ENCODE results near the gene PKD1L1. TPM values are rescaled to one million over a fixed set of nuclear protein-coding genes. Genes with fewer than 3 reads are reported as not detected.

Gene PKD1L1, protein sequence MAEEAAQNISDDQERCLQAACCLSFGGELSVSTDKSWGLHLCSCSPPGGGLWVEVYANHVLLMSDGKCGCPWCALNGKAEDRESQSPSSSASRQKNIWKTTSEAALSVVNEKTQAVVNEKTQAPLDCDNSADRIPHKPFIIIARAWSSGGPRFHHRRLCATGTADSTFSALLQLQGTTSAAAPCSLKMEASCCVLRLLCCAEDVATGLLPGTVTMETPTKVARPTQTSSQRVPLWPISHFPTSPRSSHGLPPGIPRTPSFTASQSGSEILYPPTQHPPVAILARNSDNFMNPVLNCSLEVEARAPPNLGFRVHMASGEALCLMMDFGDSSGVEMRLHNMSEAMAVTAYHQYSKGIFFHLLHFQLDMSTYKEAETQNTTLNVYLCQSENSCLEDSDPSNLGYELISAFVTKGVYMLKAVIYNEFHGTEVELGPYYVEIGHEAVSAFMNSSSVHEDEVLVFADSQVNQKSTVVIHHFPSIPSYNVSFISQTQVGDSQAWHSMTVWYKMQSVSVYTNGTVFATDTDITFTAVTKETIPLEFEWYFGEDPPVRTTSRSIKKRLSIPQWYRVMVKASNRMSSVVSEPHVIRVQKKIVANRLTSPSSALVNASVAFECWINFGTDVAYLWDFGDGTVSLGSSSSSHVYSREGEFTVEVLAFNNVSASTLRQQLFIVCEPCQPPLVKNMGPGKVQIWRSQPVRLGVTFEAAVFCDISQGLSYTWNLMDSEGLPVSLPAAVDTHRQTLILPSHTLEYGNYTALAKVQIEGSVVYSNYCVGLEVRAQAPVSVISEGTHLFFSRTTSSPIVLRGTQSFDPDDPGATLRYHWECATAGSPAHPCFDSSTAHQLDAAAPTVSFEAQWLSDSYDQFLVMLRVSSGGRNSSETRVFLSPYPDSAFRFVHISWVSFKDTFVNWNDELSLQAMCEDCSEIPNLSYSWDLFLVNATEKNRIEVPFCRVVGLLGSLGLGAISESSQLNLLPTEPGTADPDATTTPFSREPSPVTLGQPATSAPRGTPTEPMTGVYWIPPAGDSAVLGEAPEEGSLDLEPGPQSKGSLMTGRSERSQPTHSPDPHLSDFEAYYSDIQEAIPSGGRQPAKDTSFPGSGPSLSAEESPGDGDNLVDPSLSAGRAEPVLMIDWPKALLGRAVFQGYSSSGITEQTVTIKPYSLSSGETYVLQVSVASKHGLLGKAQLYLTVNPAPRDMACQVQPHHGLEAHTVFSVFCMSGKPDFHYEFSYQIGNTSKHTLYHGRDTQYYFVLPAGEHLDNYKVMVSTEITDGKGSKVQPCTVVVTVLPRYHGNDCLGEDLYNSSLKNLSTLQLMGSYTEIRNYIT (N-terminal part only)
- 0.16 TPM in 1 of 2 replicates, not detected in the other for total RNA-seq

GRCh38 chr7:47948141-47948790, at the start of gene PKD1L1:
Gene PKD1L1 (minus strand): TSS chr7:47948466. CDS start chr7:47948440, 26 bp downstream.

GRCh38 chr7:47979145-47979831, 31.0 kb upstream of the PKD1L1 start, which contains the start of gene HUS1:
Gene HUS1 (minus strand): TSS chr7:47979615. CDS start chr7:47979519, 96 bp downstream.

Other genes starting within 250 kb of the PKD1L1 start
- gene HUS1, start 31.1 kb upstream of the PKD1L1 start, total RNA-seq = 12.1 and 13.1 TPM in 2 replicates
- gene SUN3, start 80.6 kb upstream of the PKD1L1 start, total RNA-seq = not detected in 2 replicates
- not detected in 2 replicates for gene C7orf57, start 87.1 kb upstream of the PKD1L1 start, total RNA-seq
- gene UPP1, start 140.8 kb upstream of the PKD1L1 start, total RNA-seq = 11.6 and 33.7 TPM in 2 replicates
- not detected in 2 replicates for gene ABCA13, start 223.0 kb upstream of the PKD1L1 start, total RNA-seq